ENCODE results near the gene METTL17.

DNA sequence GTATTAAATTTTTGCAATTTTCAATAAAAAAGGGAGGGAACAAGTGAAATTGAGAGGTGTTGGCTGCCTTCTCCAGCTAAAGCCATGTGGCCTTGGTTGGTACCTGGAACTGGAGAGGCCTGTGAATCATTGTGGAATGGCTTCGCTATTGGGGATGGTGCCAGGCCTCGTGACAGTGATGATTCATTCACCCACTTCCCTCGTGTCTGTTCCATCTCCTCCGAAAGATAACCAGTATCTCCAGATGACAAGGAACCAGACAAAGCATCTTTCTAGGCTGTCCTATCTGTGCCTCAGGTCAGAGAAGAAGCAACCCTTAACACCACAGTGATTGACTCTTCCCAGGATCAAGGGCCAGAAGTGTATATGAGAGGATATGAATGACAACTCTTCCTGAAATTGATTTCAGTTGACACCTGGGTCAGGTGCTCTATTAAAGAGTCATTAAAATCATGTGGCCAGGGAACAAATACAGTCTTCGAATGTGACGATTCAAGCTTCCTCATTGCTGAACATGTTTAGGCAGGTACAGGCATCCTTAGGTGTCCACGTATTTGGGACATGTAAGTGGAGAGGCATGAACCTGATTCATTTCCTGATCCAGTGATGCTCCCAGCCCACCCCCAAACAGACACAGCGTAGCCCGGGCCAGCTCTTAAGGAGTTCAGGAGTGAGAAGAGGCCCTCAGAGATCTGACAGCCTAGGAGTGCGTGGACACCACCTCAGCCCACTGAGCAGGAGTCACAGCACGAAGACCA lies 52.1 kb downstream of the METTL17 start, which contains the start of gene RNASE7:
- TF ChIP-seq EP300 (IDR thresholded peaks at IDR 0.05): no peak
- TF ChIP-seq POLR2A (IDR thresholded peaks at IDR 0.05; ENCODE audit: low read depth): no peak
- TF ChIP-seq, protein P1, sequence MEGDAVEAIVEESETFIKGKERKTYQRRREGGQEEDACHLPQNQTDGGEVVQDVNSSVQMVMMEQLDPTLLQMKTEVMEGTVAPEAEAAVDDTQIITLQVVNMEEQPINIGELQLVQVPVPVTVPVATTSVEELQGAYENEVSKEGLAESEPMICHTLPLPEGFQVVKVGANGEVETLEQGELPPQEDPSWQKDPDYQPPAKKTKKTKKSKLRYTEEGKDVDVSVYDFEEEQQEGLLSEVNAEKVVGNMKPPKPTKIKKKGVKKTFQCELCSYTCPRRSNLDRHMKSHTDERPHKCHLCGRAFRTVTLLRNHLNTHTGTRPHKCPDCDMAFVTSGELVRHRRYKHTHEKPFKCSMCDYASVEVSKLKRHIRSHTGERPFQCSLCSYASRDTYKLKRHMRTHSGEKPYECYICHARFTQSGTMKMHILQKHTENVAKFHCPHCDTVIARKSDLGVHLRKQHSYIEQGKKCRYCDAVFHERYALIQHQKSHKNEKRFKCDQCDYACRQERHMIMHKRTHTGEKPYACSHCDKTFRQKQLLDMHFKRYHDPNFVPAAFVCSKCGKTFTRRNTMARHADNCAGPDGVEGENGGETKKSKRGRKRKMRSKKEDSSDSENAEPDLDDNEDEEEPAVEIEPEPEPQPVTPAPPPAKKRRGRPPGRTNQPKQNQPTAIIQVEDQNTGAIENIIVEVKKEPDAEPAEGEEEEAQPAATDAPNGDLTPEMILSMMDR (IDR thresholded peaks at IDR 0.05): no peak
